Stimulated activated CD4-positive, alpha-beta T cell treated with anti-CD3 and anti-CD28 coated beads, TNF-alpha, amount 100 ng/mL, for 24 hours (primary cell): Measurements from ENCODE around the gene SPPL3.
A peak's percentile ranks its signal among the peaks of the same experiment; 100 is the strongest.
"Not testable (repeated sequence)": the region's sequence is repeated elsewhere in the genome, so short reads cannot be mapped to it uniquely, and the experiment has no call there.

Experiments used
- DNase-seq, 3 experiments: peaks; one replicate each; pipeline ENCODE4 v3.0.0-alpha.2; 2020; ENCODE audit warnings: low read depth in 3 of 3

The SPPL3 gene, protein sequence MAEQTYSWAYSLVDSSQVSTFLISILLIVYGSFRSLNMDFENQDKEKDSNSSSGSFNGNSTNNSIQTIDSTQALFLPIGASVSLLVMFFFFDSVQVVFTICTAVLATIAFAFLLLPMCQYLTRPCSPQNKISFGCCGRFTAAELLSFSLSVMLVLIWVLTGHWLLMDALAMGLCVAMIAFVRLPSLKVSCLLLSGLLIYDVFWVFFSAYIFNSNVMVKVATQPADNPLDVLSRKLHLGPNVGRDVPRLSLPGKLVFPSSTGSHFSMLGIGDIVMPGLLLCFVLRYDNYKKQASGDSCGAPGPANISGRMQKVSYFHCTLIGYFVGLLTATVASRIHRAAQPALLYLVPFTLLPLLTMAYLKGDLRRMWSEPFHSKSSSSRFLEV

DNA sequence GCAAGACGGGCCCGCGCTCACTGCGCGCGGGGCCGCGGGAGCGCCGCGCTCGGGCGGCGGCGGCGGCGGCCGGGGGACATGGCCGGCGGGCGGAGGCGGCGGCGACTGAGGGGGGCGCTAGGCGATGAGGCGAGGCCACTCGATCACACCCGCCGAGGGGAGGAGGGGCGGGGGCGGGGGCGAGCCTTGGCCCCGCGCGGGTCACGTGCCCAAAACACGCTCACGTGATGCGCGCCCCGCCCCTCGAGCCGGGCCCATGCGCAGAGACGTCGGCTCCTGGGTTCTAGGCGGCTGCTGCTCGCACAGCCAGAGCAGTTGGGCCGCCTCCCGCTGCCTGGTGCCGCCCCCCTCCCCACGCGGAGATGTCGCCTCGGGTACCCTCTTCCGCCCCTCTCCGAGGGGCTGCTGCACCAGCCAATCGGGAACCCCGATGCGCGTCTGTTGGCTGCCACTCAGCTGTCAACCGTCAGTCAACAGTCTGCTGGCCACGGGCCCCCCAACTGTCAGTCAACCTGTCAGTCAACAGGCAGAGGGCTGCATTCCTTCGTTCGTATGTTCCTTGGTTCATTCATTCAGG is at the start of gene SPPL3:
SPPL3 (minus strand) TSS at position 162 of the 577 bp plus-strand sequence. CDS start 491 bp downstream, outside the sequence.
- peak; percentile 79 to 93 (median 88) for DNase-seq

DNA sequence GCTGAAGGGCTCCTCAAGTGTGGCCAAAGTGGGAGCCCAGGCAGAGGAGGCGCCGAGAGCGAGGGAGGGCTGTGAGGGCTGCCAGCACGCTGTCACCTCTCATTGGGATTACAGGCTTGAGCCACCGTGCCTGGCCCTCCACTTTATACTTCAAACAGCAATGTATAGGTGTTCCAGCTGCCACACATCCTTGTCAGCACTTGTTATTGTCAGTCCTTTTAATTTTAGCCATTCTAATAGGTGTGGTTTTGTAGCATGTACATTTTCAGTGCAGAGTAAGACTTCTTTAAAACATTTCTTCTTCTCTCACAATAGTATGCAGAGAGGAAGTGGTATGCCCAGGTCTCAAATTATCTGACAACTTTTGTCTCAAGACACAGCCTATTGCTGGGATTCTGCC is 46.6 kb upstream of the SPPL3 start:
- no peak for DNase-seq

DNA sequence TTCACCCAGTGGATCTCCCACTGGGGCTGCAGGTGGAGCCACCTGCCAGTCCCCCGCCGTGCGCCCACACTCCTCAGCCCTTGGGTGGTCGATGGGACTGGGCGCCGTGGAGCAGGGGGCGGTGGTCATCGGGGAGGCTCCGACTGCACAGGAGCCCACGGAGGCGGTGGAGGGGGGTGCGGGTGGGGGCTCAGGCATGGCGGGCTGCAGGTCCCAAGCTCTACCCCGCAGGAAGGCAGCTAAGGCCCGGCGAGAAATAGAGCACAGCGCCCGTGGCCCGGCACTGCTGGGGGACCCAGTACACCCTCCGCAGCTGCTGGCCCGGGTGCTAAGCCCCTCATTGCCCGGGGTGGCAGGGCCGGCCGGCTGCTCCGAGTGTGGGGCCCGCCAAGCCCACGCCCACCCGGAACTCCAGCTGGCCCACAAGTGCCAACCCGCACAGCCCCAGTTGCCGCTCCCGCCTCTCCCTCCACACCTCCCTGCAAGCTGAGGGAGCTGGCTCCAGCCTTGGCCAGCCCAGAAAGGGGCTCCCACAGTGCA is 46.2 kb upstream of the SPPL3 start:
- DNase-seq = not testable (repeated sequence)

DNA sequence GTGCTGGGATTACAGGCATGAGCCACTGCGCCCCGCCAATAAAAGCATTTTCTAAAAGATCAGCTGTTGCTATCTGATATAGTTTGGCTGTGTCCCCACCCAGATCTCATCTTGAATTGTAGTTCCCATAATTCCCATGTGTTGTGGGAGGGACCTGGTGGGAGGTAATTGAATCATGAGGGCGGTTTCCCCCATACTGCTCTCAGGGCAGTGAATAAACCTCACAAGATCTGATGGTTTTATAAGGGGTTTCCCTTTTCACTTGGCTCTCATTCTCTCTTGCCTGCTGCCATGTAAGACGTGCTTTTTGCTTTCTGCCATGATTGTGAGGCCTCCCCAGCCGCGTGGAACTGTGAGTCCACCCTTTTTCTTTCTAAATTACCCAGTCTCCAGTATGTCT is 41.4 kb upstream of the SPPL3 start:
- not testable (repeated sequence) for DNase-seq

DNA sequence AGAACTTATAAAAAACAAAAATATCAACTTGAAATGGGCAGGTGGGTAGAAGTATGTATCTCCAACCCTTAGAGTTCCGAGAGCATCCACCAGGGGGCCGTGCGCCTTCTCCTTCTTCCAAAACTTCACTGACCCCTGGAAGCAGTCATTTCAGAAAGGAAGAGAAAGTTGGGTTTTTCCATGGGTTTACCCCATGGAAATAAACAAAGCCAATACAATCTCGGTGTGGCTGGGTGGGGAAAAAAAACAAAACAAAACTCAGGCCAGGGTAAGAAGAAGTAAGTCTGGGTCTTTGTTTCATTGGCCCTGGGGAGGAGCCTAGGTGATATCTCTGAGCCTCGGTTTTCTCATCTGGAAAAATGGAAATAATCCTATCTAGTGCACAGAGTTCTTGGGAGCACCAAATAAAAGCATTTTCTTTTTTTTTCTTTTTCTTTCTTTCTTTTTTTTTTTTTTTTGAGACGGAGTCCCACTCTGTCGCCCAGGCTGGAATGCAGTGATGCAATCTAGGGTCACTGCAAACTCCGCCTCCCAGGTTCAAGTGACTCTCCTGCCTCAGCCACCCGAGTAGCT is 40.6 kb upstream of the SPPL3 start:
- DNase-seq = peak; percentile 35 to 66 (median 45)

DNA sequence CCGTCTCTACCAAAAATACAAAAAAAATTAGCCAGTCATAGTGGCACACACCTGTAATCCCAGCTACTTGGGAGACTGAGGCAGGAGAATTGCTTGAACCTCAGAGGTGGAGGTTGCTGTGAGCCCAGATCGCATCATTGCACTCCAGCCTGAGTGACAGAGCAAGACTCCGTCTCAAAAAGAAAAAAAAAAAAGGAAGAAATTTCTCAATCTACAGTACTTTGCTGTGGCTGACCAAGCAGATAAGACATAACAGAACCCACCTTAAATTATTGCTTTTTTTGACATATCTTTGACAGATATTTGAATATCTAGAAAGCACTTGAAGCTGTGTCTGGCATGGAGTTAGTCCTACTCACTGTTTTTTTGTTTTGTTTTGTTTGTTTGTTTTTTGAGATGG is 39.3 kb upstream of the SPPL3 start:
- DNase-seq = no peak

DNA sequence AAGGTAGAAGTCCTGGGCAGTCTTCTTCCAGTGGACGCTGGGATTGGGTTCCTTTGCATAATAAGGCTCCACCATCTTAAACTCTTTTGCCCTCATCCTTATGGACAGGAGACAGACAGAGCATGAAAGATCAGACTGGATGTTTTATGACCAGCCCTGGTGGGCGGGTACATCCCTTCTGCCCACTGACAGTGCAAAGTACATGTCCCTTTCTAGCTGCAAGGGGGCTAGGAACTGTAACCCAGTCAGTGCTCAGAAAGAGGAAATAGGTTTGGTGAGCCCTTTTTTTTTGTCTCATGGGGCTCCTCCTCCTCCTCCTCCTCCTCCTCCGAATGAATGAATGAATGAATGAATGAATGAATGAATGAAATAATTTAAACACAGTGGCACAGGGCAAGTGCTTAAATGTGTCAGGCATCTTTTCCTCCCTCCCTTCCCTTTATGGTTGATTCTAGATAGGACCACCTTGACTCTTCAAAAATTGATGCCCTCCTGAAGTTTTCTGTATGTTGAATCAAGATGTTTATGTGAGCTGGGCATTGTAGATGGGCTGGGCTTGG is 37.8 kb upstream of the SPPL3 start:
- DNase-seq = no peak

DNA sequence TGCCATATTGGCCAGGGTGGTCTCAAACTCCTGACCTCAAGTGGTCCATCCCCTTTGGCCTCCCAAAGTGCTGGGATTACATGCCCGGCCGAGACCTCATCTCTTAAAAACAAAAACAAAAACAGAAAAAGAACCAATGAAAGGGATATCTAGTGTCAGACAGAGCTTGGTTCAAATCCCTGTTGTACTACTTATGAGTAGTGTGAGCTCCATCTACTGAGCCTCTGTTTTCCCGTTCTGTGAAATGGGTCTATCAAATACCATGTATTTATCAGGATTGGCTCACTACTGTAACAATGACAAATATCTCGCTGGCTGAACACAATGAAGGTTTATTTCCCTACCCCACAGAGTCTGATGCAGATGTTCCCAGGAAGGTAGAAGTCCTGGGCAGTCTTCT is 37.3 kb upstream of the SPPL3 start:
- DNase-seq = no peak

DNA sequence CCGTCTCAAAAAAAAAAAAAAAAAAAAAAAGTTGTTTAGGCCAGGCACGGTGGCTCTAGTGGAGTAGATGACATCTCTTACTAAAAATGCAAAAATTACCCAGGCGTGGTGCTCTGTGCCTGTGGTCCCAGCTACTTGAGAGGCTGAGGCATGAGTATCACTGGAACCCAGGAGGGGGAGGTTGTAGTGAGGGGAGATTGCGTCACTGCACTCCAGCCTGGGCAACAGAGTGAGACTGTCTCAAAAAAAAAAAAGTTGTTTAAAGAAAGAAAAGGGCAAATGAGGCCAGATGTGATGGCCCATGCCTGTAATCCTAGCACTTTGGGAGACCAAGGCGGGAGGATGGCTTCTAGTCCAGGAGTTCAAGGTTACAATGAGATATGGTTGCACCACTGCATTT is 36.6 kb upstream of the SPPL3 start:
- no peak for DNase-seq

DNA sequence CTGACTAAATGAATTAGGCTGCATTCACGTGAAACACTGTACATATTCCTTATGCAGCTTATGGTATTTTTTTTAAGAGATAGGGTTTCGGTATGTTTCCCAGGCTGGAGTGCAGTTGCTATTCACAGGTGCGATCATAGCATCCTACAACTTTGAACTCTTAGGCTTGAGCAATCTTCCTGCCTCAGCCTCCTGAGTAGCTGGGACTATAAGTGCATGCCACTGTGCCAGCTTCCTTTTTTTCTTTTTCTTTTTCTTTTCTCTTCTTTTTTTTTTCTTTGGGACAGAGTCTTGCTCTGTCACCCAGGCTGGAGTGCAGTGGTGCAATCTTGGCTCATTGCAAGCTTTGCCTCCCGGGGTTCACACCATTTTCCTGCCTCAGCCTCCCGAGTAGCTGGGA is 35.8 kb upstream of the SPPL3 start:
- no peak for DNase-seq

DNA sequence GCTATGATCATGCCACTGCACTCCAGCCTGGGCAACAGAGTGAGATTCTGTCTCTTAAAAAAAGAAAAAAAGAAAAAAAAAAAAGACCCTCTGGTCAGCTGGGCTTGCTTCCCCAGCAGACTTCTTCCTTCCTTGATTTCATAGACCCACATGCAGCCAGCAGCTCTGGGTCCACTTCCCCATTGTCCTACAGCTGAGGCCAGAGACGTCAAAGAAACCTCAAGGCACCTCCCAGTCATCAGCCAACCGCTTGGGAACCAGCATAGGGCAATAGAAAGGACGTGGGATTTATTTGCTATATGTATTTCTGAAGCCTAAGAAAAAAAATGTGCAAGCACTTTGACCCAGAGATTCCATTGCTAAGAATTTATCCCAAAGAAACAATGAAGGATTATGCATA is 35.4 kb upstream of the SPPL3 start:
- DNase-seq = no peak

DNA sequence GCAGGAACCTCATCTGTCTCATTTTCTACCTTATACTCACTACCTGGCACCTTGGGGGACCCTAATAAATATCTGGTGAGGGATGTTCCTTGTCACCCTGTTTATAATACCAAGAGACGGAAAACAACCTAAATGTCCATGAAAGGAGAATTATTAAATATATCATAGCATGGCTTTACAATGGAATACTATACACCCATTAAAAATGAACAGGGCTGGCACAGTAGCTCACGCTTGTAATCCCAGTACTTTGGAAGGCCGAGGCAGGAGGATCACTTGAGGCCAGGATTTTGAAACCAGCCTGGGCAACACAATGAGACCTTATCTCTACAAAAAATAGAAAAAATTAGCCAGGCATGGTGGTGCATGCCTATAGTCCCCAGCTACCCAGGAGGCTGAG is 34.3 kb upstream of the SPPL3 start:
- DNase-seq = no peak

DNA sequence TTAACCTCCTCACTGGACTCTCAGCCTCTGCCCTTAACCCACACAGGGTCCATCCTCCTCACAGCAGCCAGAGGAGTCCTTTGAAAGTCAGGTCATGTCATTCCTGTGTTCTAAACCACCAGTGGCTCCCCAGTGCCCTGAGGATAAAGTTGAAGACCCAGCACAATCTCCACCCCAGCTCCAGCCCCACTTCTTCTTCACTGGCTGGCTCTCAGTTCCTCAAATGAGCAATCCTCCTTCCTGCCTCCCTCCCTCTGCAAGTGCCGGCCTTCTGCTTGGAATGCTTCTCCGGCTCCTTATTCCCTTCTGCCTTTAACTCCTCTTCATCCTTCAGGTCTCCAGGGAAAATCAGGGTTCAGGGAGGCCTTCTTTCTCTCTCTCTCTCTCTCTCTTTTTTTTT is 32.0 kb upstream of the SPPL3 start:
- DNase-seq = no peak

DNA sequence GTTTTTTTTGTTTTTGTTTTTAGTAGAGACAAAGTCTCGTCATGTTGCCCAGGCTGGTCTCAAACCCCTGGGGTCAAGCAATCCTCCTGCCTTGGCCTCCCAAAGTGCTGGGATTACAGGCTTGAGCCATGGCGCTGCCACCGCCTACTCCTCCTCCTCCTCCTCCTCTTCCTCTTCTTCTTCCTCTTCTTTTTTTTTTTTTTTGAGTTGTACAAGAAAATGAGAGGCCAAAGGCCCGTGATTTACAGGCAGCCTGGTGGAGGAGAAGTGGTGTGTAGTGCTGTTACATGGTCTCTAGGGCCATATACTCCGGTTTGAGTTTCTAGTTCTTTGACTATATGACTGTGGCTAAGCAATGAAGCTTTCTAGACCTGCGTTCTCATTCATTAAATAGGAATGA is 29.6 kb upstream of the SPPL3 start:
- no peak for DNase-seq

DNA sequence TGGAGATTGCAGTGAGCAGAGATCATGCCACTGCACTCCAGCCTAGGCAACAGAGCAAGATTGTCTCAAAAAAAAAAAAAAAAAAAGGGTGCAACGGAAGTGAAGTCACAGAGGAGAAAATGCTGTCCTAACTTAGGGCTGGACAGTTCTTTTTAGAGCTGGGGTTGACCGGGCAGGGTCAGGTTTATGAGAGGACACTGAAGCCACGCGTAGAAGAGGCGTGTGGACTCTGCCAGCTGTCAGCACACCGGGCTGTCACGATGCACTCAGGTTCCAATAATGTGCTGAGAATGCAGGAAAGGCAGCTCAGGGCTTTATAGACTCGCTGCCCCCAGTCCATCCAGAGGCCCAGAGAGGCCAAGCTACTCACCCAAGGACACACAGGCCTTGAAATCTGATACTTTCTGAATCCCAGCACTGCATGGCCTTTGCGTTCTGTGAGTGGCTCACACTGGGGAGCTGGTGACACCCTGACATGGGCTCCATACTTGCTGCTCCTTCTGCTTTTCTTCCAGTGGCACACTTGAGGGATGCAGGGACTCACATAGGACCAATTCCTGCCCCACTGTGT is 28.9 kb upstream of the SPPL3 start:
- DNase-seq = no peak

DNA sequence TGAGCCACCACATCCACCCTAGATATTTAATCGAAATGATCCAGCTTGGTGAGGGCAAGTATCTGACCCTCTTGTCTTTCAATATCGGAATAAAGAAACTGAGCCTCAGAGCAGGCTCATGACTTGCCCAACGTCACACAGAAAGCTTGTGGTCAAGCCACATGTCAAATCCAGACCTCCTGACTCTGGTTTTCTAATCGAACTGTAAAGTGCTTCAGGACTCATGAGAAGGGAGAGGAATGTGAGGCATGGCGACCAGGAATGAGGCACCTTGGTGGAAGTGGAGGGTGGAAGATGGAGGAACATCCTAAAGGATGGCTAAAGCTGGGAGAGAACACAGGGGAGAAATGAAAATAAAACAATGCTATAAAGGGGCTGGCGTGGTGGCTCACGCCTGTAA is 27.9 kb upstream of the SPPL3 start:
- no peak for DNase-seq

DNA sequence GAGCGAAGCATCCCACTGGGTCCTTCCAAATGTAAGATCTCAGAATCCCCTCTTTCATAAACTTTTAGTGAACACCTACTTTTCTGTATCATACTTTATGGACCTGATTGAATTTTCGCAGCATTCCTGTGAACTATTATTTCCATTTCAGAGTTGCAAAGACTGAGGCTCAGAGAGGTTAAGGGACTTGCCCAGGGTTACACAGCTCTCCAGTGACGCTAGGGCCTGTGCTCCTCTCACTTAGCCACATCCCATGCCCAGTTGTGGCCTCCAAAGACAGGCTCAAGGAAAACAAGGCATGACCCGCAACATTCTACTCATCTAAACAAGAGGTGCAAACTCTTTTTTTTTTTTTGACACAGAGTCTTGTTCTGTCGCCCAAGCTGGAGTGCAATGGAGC is 25.9 kb upstream of the SPPL3 start:
- DNase-seq = no peak

DNA sequence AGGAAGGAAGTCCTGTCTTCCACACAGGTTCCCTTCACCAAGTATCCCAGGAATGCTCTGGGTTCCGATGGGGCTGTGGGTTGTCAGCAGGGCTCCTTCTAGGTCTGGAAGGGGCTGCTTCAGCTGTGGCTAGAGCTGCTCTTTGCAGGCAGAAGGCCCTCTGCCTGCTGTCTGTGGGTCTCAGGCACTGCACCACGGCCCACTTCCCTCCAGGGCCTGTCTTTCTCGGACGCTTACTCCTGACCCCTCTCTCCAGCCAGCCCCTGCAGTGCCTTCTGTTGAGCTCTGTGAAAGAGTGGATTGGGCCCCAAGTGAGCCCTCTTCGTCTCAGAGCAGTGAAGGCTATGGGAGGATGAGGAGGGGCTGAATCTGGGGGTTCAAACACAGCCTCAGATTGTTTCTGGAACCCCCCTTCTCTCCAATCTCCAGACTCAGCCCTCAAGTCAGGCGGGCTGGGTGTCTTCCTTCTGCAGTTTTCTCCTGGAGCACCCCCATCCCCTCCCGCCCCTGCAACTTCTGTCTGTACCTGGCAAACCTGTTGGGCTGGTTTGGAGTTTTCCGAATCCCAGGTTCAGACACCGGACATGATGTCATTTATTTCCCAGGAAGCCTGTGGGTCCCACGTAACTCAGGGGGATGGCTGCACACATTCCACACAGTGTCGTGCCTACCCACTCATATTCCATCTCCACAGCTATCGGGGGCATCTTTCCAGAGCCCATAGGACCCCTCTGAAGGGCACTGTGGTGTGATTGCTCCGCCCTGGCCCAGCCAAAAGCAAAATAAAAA is 24.9 kb upstream of the SPPL3 start:
- DNase-seq = no peak

DNA sequence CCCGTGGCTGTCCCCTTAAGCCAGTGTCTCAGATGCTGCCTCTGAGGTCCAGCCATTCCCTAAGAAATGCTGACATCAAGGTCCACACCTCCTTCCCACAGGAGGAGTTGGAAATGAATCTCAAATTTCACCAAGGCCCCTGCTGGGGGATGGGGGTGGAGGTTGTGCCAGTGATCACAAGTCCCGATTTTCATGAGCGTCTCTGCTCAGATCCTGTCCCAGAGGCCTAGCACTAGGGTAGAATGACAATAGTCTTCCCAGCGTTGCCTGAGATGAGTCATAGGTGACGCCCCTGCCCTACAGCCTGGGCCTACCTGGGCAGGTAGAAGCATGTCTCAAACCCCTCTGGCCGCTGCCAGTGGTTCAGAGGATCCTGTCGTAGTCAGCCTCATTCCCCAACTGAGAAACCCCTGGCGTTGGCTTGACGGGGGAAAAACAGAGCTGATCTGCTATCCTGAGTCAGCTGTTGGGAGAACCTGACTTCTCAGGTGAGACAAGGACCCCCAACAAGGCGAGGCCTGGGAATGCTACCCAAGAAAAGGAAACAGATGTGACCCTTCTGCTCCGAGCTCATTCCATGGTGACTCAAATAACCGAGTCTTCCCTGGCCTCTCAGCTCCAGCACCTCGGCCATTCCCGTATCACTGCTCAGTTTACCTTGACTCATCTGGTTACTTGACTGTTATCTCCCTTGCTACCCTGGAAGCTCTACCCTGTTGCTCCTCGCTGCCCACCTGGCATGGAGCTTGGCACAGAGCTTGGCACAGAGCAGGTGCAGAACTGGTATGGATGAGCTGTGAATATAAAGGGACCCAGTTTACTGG is 21.8 kb upstream of the SPPL3 start:
- DNase-seq = no peak

DNA sequence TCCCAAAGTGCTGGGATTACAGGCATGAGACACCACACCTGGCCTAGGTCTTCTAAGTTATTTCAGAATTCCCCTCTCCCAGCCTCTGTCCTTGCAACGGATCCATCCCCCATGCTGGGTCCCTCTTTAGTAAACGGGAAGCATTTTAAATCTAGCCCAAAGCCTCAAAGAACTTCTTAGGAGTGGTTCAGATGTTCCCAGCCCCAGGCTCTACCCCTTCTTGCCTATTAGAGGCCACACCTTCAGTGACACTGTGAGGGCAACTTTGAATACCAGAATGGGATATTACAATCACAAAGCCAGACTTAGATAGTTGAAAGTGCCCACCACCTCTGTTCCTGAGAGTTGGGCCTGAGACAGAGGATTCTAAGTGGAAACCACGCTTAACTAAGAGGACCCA is 18.1 kb upstream of the SPPL3 start:
- no peak for DNase-seq

DNA sequence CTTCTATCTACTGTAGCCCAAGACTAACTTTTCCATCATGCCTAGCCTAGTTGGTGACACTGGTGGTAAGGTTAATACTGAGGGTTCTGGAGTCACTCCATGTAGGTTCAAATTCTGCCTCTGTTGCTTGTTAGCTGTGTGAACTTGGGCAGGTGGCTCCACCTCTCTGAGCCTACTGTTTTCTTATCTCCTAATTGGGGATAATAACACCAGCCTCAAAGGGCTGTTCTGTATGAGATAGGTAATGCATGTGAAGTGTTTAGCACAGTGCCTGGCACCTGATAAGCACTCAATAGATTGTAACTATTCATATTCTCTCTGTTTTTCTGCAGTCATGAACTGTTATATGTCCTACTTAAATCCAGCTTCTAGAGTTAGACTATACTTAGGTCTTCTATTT is 17.5 kb upstream of the SPPL3 start:
- no peak for DNase-seq
